ENCODE measurements around the gene SKOR1.

SKOR1 gene

DNA sequence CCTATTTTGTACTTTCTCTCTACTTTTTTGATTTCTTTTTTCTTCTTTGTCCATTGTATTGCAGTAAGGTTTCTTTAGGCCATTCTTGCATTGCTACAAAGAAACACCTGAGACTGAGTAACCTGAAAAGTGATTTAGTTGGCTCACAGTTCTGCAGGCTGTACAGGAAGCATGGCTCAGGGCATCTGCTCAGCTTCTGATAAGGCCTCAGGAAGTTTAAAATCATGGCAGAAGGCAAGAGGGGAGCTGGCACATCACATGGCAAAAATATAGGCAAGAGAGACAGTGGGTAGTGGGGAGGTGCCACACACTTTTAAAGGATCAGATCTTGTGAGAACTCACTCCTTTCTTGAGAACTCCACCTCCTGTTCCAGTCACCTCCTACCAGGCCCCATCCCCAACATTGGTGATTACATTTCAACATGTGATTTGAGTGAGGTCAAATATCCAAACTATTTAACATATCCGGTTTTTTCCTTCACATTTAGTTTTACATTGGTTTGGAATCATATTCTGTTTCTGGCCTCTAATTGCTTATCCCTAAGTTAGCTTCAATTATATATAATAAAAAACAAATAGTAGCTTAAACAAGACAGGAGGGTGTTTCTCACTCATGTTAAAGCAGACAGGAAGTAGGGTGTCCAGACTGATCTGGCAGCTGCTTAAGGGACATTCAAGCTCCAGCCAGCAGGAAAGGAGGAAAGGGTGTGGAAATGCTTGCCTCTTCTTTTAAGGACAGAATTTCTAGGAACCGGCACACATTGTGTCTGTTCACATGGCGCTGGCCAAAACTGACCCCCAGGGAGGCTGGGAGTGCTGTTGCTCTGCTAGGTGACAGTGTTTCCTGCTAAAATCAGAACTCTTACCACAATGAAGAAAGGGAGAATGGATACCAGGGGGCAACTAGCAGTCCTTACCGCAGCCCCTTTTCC is 28.8 kb upstream of the SKOR1 start:
- Histone ChIP-seq H3K27me3 (ENCODE audit: control insufficient read depth, insufficient read depth, low read length) (no peaks in the 10 kb centered on the region), H3K4me1 (ENCODE audit: control insufficient read depth, insufficient read depth, low read length) (peaks cover 34% of the 10 kb centered on the region), H3K27ac (ENCODE audit: low read depth, low read length) (no peak overlapping the region), H3K9ac (ENCODE audit: low read length) (no peak overlapping the region), H3K9me3 (ENCODE audit: control insufficient read depth, insufficient read depth, low read depth, low read length) (peaks cover 8% of the 10 kb centered on the region), H3K36me3 (ENCODE audit: control insufficient read depth, insufficient read depth, low read length) (no peaks in the 10 kb centered on the region), H3K4me3 (ENCODE audit: low read depth, low read length) (no peak overlapping the region)

DNA sequence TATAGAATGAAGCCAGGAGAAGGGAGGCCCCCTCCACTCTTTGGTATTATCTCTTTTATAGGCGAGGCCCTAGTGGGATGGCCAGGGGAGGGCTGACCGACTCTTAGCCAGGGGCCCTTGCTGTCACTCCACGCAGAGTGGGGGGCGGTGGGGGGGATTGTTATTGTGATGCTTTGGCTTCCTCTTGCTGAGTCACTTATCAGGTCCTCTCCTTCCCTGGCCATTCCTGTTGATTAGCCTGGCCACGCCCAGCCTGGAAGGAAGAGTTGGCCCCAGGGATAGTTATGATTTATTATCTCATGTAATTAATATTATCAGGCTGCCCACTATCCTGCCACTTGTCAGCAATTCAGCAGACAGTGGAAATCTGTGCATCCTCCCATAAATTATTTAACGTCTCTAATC is 25.5 kb upstream of the SKOR1 start:
- no peak overlapping the region for H3K9ac ChIP-seq (ENCODE audit: low read length)
- no peaks in the 10 kb centered on the region for H3K27me3 ChIP-seq (ENCODE audit: control insufficient read depth, insufficient read depth, low read length)
- no peak overlapping the region for H3K4me3 ChIP-seq (ENCODE audit: low read depth, low read length)
- H3K36me3 ChIP-seq (ENCODE audit: control insufficient read depth, insufficient read depth, low read length) = no peaks in the 10 kb centered on the region
- peaks cover 36% of the 10 kb centered on the region for H3K4me1 ChIP-seq (ENCODE audit: control insufficient read depth, insufficient read depth, low read length)
- H3K27ac ChIP-seq (ENCODE audit: low read depth, low read length) = no peak overlapping the region
- H3K9me3 ChIP-seq (ENCODE audit: control insufficient read depth, insufficient read depth, low read depth, low read length) = peaks cover 6% of the 10 kb centered on the region

DNA sequence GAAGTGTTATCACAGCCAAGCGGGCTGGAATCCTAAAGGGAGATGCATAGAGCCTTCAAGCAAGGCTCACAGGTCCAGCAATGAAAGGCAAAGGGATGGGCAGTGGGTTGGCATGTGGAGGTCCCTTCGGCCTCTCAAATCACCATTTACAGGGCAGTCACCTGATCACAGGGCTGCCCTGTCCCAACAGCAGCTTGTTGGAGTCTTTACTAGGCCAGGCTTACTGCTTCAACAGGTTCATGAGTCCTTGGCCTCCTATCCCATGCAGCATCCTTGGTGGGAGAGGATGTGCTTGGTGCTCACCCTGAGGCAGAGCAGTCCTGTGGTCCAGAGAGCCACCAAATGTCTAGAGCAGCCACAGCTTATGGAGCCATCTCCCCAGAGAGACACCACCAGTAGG is 24.2 kb upstream of the SKOR1 start:
- Histone ChIP-seq H3K9me3 (ENCODE audit: control insufficient read depth, insufficient read depth, low read depth, low read length) (no peaks in the 10 kb centered on the region; the same call in 1 of the 2 replicates), H3K27ac (ENCODE audit: low read depth, low read length) (no peak overlapping the region), H3K27me3 (ENCODE audit: control insufficient read depth, insufficient read depth, low read length) (no peaks in the 10 kb centered on the region), H3K4me3 (ENCODE audit: low read depth, low read length) (no peak overlapping the region), H3K4me1 (ENCODE audit: control insufficient read depth, insufficient read depth, low read length) (peaks cover 49% of the 10 kb centered on the region), H3K9ac (ENCODE audit: low read length) (no peak overlapping the region), H3K36me3 (ENCODE audit: control insufficient read depth, insufficient read depth, low read length) (no peaks in the 10 kb centered on the region)

DNA sequence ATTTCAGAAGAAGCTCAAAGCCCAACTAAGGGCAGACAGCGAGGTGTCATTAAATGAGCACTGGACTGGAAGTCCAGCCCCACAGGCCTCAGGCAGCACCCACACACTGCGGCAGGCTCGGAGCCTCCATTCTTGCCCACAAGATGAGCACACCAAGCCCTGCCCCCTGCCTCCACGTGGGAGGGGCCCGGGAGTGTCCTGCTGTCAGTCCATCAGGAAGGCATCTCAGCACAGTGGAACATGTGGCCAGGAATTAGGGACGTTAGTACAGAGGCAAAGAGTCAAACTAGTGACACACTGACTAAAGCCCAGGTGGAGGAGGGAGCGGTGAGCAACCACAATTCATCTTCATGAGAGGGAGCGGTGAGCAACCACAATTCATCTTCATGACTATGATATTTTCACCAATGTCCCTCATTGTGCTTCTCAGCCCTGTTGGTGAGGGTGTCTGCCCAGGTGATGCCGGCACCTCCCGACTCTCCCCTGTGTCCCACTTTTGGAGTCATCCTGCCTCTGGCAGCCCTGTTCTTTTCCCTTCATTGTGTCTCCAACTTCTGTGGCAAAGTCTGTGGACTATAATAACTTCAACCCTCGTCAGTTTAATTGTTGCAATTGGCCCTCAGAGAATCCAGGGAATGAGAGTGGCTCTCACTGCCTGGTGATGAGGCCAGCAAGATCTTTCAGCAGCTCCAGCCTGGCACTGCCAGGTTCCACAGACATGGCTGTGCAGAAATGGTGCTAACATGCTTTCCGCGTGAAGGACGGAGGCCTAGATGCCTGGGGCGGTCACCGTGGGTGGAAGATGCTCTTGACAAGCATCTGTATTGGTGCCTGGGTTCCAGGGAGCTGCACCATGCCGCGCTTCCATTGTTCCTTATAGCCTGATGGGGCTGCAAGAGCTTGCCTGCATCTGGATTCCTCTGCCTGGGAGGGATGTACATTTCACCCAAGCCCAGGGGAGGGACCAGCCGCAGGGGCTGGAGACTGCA is 23.1 kb upstream of the SKOR1 start:
- Histone ChIP-seq H3K4me3 (ENCODE audit: low read depth, low read length) (no peak overlapping the region), H3K4me1 (ENCODE audit: control insufficient read depth, insufficient read depth, low read length) (peaks cover 40% of the 10 kb centered on the region), H3K27ac (ENCODE audit: low read depth, low read length) (no peak overlapping the region), H3K9me3 (ENCODE audit: control insufficient read depth, insufficient read depth, low read depth, low read length) (no peaks in the 10 kb centered on the region), H3K27me3 (ENCODE audit: control insufficient read depth, insufficient read depth, low read length) (no peaks in the 10 kb centered on the region), H3K9ac (ENCODE audit: low read length) (no peak overlapping the region), H3K36me3 (ENCODE audit: control insufficient read depth, insufficient read depth, low read length) (no peaks in the 10 kb centered on the region)

DNA sequence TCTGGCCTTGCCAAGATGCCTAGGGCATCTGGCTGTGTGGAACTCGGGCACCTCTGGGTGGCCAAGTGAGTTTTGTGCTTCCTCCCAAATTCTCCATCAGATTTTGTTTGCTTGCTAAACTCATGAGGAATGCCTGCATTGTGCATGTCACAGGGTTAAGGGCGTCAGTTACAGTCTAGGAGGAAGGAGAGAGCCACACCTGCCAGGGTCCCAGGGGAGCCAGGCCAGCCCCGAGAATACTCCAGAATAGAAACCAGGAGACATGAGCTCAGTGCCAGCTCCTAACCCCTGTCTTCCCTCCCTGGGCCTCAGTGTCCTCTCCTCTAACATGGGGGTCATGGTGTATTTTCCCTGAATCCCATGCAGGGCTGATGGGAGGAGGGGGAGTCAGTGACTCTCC is 22.0 kb upstream of the SKOR1 start:
- Histone ChIP-seq H3K4me1 (ENCODE audit: control insufficient read depth, insufficient read depth, low read length) (peaks cover 40% of the 10 kb centered on the region), H3K9me3 (ENCODE audit: control insufficient read depth, insufficient read depth, low read depth, low read length) (no peaks in the 10 kb centered on the region), H3K27ac (ENCODE audit: low read depth, low read length) (no peak overlapping the region), H3K27me3 (ENCODE audit: control insufficient read depth, insufficient read depth, low read length) (no peaks in the 10 kb centered on the region), H3K36me3 (ENCODE audit: control insufficient read depth, insufficient read depth, low read length) (no peaks in the 10 kb centered on the region), H3K4me3 (ENCODE audit: low read depth, low read length) (no peak overlapping the region), H3K9ac (ENCODE audit: low read length) (no peak overlapping the region)

DNA sequence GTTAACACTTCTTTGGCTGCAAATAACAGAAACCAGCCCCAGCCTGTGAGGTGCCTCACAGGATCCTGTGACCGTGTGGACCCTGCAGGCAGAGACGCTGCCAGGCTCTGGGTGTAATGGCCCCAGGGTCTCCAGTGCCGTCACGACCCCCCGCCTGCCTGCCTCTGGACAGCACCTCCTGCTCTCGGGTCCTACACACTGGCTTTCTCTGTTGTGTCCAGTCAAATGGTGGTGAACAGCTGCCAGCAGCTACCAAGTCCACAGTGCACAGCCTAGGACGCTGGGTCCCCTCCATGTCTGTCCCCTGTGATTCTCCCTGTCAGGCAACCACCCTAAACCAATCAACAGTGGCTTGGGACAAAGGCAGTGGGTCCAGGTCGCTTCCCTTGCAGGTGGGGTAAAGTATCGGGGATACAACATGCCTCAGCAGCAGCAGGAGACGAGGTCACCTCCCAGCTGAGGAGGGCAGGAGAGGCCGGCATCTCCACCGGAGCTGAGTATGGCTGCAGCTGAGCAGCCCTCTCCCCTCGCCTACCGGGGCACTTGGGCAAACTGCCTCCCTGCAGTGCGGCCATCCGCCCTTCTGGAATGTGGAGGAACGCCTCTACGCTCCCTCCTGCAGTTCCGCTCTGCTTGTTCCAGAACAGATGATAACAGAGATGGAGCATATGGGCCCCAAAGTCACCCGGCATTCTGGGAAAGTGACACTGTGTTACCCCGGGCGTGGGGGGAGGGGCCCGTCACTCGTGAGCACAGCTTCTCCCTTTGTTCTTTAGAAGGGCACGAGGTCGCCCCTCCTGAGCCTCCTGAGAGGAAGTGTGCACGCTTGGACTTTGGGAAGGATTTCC is 21.1 kb upstream of the SKOR1 start:
- H3K9me3 ChIP-seq (ENCODE audit: control insufficient read depth, insufficient read depth, low read depth, low read length) = no peaks in the 10 kb centered on the region
- H3K27ac ChIP-seq (ENCODE audit: low read depth, low read length) = no peak overlapping the region
- H3K4me1 ChIP-seq (ENCODE audit: control insufficient read depth, insufficient read depth, low read length) = peaks cover 38% of the 10 kb centered on the region
- H3K27me3 ChIP-seq (ENCODE audit: control insufficient read depth, insufficient read depth, low read length) = no peaks in the 10 kb centered on the region
- H3K4me3 ChIP-seq (ENCODE audit: low read depth, low read length) = no peak overlapping the region; the same call in 1 of the 2 replicates
- H3K36me3 ChIP-seq (ENCODE audit: control insufficient read depth, insufficient read depth, low read length) = no peaks in the 10 kb centered on the region
- H3K9ac ChIP-seq (ENCODE audit: low read length) = peak overlapping the region; percentile 32

DNA sequence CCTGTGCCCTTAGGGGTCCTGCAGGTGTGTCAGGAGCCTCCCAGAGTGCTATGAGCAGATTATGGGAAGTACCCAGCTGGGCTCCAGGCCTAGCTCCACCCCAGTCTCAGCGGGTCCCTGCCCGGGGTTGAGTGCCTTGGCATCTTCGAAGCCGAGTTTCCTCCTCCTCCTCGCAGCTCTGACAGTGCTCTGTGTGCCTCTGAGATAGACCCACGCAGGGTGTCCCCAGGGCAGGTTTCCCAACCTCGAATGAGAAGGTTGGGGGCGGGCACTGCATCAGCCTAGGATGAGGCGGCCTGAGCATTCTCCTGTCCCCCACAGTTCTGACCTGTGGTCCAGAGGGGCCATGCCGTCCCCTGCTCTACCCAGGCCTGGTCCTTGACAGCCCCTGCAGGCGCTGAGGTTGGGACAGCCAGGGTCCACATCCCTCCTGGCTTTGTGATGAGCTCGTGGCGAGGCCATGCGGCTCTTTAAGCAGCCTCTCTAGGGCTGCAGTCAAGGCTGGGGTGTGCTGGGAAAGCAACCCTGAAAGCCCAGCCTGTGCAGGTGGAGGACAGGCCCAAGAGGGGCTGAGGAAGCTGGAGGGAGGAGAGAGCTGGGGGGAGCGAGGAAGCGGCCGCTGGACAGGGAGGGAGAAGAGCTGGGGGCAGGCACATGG is 20.2 kb upstream of the SKOR1 start:
- no peak overlapping the region for H3K4me3 ChIP-seq (ENCODE audit: low read depth, low read length)
- no peaks in the 10 kb centered on the region for H3K36me3 ChIP-seq (ENCODE audit: control insufficient read depth, insufficient read depth, low read length)
- H3K27ac ChIP-seq (ENCODE audit: low read depth, low read length) = no peak overlapping the region
- H3K9ac ChIP-seq (ENCODE audit: low read length) = peak overlapping the region; percentile 32
- no peaks in the 10 kb centered on the region for H3K9me3 ChIP-seq (ENCODE audit: control insufficient read depth, insufficient read depth, low read depth, low read length)
- no peaks in the 10 kb centered on the region for H3K27me3 ChIP-seq (ENCODE audit: control insufficient read depth, insufficient read depth, low read length)
- H3K4me1 ChIP-seq (ENCODE audit: control insufficient read depth, insufficient read depth, low read length) = peaks cover 30% of the 10 kb centered on the region

DNA sequence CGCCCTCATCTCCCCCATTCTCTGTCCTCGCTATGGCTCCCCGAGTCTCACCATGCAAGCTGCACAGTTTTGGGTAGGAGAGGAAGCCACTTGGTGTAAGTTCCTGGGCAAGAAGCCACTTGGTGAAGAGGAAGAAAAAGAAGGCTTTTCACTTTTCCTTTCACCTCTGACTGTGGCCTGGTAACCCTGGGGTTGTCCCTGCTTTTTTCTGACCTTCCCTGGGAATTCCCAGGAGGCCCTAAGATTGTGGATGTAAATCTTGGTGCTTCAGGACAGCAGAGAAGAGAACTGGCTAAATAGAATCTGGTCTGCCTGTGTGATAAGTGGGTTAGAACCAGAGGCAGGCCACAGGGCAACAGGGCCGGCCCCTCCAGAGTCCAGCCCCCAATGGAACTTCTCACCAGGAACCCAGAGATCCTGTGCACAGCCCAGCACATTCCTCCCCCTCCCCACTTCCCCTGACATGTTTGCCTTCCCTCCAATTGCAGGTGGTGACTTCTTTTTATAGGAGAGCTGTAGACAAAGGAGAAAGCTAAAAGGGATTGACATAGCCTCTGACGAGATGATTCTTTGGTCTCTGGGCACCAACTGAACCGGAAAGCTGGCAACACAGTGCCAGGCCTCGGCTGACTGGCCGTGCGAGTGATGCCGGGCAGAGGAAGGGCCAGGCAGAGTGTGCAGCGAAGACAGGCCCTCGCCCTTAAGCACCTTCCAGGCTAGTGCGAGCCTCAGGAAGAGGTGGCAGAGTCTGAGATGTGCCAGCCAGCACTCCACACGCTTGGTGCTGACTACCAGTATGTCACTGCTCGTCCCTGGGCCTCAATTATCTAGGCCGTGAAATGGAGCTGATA is 19.4 kb upstream of the SKOR1 start:
- no peaks in the 10 kb centered on the region for H3K27me3 ChIP-seq (ENCODE audit: control insufficient read depth, insufficient read depth, low read length)
- H3K9ac ChIP-seq (ENCODE audit: low read length) = no peak overlapping the region
- no peak overlapping the region for H3K4me3 ChIP-seq (ENCODE audit: low read depth, low read length)
- peaks cover 30% of the 10 kb centered on the region for H3K4me1 ChIP-seq (ENCODE audit: control insufficient read depth, insufficient read depth, low read length)
- no peaks in the 10 kb centered on the region for H3K36me3 ChIP-seq (ENCODE audit: control insufficient read depth, insufficient read depth, low read length)
- no peak overlapping the region for H3K27ac ChIP-seq (ENCODE audit: low read depth, low read length)
- no peaks in the 10 kb centered on the region for H3K9me3 ChIP-seq (ENCODE audit: control insufficient read depth, insufficient read depth, low read depth, low read length)

DNA sequence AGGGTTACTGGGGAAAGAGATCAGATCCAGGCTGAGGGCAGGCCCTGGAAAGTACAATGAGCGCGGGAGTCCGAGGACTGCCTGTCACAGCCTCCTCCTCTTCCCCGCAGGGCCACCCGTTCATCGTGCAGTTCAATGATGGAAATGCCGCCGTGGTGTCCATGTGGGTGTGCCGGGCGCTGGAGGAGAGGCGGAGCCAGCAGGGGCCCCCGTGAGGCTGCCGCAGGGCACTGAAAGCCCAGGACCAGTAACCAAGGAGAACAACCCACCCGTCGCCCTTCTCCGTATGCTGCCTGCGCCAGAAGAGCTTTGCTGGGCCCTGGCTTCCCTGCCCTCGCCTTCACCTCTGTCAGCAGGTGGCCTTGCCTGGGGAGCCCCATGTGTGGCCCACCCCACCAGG is 18.8 kb upstream of the SKOR1 start:
- H3K4me3 ChIP-seq (ENCODE audit: low read depth, low read length) = no peak overlapping the region
- H3K36me3 ChIP-seq (ENCODE audit: control insufficient read depth, insufficient read depth, low read length) = no peaks in the 10 kb centered on the region
- no peak overlapping the region for H3K27ac ChIP-seq (ENCODE audit: low read depth, low read length)
- no peak overlapping the region for H3K9ac ChIP-seq (ENCODE audit: low read length)
- peaks cover 30% of the 10 kb centered on the region for H3K4me1 ChIP-seq (ENCODE audit: control insufficient read depth, insufficient read depth, low read length)
- H3K9me3 ChIP-seq (ENCODE audit: control insufficient read depth, insufficient read depth, low read depth, low read length) = no peaks in the 10 kb centered on the region
- H3K27me3 ChIP-seq (ENCODE audit: control insufficient read depth, insufficient read depth, low read length) = no peaks in the 10 kb centered on the region
